GM23248 (cell line): ENCODE measurements around the gene PNMA6E. TPM values are rescaled to one million over a fixed set of nuclear protein-coding genes. Genes with fewer than 3 reads are reported as not detected.

Experiments
- DNase-seq: peaks from one replicate; pipeline ENCODE4 v3.0.0-alpha.2; 2015
- H2AFZ ChIP-seq: fragments of 200-600 bp; sonication (generic); 2 replicates; pipeline ENCODE4 v1.6.1; 2016; ENCODE audit warnings: antibody characterized with exemption
- H3F3A ChIP-seq: fragments of 200-600 bp; sonication (generic); 2 replicates; pipeline ENCODE4 v1.6.1; 2016; ENCODE audit warnings: mild to moderate bottlenecking, antibody characterized with exemption, mixed run types; ENCODE audit not compliant: insufficient read depth
- H3K27ac ChIP-seq: fragments of 200-600 bp; sonication (generic); 2 replicates; pipeline ENCODE4 v1.5.1; 2016; ENCODE audit warnings: mild to moderate bottlenecking
- H3K27me3 ChIP-seq: fragments of 200-600 bp; sonication (generic); replicated peaks from 2 replicates; pipeline ENCODE4 v1.6.1; 2016; ENCODE audit warnings: mild to moderate bottlenecking; ENCODE audit not compliant: insufficient read depth
- H3K36me3 ChIP-seq: fragments of 200-600 bp; sonication (generic); 2 replicates; pipeline ENCODE4 v1.6.1; 2016; ENCODE audit warnings: low read depth, mild to moderate bottlenecking
- H3K4me1 ChIP-seq: fragments of 200-600 bp; sonication (generic); 2 replicates; pipeline ENCODE4 v1.6.1; 2016; ENCODE audit warnings: mild to moderate bottlenecking; ENCODE audit not compliant: insufficient read depth
- H3K4me2 ChIP-seq: fragments of 200-600 bp; sonication (generic); one replicate; pipeline ENCODE4 v1.6.1; 2016; ENCODE audit warnings: mild to moderate bottlenecking; ENCODE audit not compliant: unreplicated experiment
- H3K4me3 ChIP-seq: fragments of 200-600 bp; sonication (generic); 2 replicates; pipeline ENCODE4 v1.5.1; 2016; ENCODE audit warnings: mild to moderate bottlenecking
- H3K79me2 ChIP-seq: fragments of 200-600 bp; sonication (generic); 2 replicates; pipeline ENCODE4 v1.6.1; 2016; ENCODE audit warnings: mild to moderate bottlenecking; ENCODE audit not compliant: insufficient read depth
- H3K9ac ChIP-seq: fragments of 200-600 bp; sonication (generic); 2 replicates; pipeline ENCODE4 v1.6.1; 2016; ENCODE audit warnings: mild to moderate bottlenecking
- H3K9me2 ChIP-seq: fragments of 200-600 bp; sonication (generic); 2 replicates; pipeline ENCODE4 v1.6.1; 2016; ENCODE audit warnings: mixed run types, mild to moderate bottlenecking, moderate library complexity; ENCODE audit not compliant: insufficient read depth
- H3K9me3 ChIP-seq: fragments of 200-600 bp; sonication (generic); one replicate; pipeline ENCODE4 v1.6.1; 2017; ENCODE audit warnings: low read depth
- H4K20me1 ChIP-seq: fragments of 200-600 bp; sonication (generic); 2 replicates; pipeline ENCODE4 v1.6.0; 2016; ENCODE audit not compliant: insufficient read depth
- EZH2 ChIP-seq: fragments of 200-600 bp; sonication (generic); IDR thresholded peaks from 2 replicates; pipeline ENCODE4 v1.6.1; 2018; ENCODE audit warnings: antibody characterized with exemption, mild to moderate bottlenecking; ENCODE audit not compliant: insufficient read depth, poor library complexity, severe bottlenecking
- EZH2phosphoT487 ChIP-seq: fragments of 200-600 bp; sonication (generic); IDR thresholded peaks from 2 replicates; pipeline ENCODE4 v1.6.1; 2018; ENCODE audit warnings: antibody characterized with exemption, moderate library complexity, mild to moderate bottlenecking, low read depth; ENCODE audit not compliant: insufficient read depth
- WGBS, 2 experiments: methylation state at CpG; one replicate each; pipeline ENCODE4 v1.1.6; 2015 to 2017; ENCODE audit warnings: low lambda C conversion rate in 2 of 2, low coverage in 1 of 2; ENCODE audit errors: missing lambda C conversion rate in 2 of 2; 5-methylcytosine and 5-hydroxymethylcytosine counted together
- in situ Hi-C: fragments of 300-500 bp; cut with MboI; formaldehyde crosslinking; loops from 2 replicates; pipeline ENCODE4 v1.15.0; 2020
- polyA plus RNA-seq: library from polyadenylated mRNA; unstranded; fragments of >200 nt; fragmentation: Nextera tagmentation; extraction: Ambion mirVana; gene quantifications from 2 replicates; pipeline ENCODE4 v1.2.1, GENCODE V29; 2016
- total RNA-seq: library from RNA; depleted of rRNA; stranded (reverse); fragments of >200 nt; shearing (Covaris generic); gene quantifications from 2 replicates; pipeline ENCODE4 v1.2.3, GENCODE V29; 2014

The PNMA6E gene
- total and polyA plus RNA-seq, 2 experiments from 2014 or later, result not detected

DNA sequence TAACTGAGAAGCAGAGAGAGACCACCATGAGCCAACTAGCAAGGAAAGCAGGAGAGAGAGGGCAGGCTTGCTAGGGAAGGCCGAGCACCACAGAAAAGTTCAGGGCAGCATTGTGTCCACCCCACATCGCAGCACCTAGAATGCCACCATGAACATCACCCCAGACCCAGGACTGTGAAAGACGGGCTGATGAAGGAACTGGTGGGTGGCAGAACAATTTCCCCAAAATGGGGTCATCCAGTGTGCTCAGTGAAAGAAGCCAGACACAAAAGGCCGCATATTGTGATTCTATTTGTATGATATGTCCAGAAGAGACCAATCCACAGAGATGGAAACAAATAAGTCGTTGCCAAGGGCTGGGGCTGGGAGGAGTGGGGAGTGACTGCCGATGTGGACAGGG, 16.8 kb downstream of the PNMA6E start:
- Histone ChIP-seq H3K9me3 (no peaks in the 10 kb centered on the region), H3K4me1 (peaks cover 3% of the 10 kb centered on the region), H3K79me2 (no peaks in the 10 kb centered on the region), H3F3A (no peaks in the 10 kb centered on the region), H3K27ac (no peak overlapping the region), H3K4me2 (no peak overlapping the region), H3K9me2 (no peaks in the 10 kb centered on the region), H3K36me3 (no peaks in the 10 kb centered on the region), H3K9ac (no peak overlapping the region), H3K4me3 (no peak overlapping the region), H3K27me3 (no peaks in the 10 kb centered on the region), H2AFZ (no peak overlapping the region), H4K20me1 (no peaks in the 10 kb centered on the region)
- in situ Hi-C loops, result no loop called here
- WGBS, 2 experiments, result 54 to 72% methylated on average over 2 to 6 of the region's 6 CpGs
- no peak for DNase-seq
- TF ChIP-seq EZH2phosphoT487 (no peak), EZH2 (no peak)

DNA sequence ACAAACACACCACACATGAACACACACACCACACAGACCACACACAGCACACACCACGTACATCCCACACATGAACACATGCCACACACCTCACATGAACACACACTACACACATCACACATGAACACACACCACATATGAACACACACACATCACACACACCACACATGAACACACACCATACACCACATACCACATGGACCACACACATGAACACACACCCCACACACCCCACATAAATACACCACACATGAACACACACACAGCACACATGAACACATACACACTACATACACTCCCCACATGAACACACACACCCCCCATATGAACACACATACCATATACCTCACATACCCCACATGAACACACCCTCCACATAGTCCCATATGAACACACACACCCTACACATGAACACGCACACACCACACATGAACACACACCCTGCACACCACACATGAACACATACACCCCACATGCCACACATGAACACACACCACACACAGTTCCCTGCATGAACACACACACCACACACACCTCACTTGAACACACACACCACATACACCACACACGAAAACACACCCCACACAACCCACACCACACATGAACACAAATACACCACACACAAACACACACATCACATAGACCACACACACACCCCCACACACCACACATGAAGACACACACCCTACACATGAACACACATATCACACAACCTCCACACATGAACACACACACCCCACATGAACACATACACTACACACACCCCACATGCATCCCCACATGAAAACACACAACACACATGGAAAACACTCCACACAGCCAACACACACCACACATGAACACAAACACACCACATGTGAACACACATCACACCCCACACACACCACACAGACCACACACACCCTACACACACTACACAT, 18.3 kb downstream of the PNMA6E start:
- Histone ChIP-seq H2AFZ (no peak overlapping the region), H3K36me3 (no peaks in the 10 kb centered on the region), H3K27ac (no peak overlapping the region), H3F3A (no peaks in the 10 kb centered on the region), H3K9me3 (no peaks in the 10 kb centered on the region), H3K27me3 (no peaks in the 10 kb centered on the region), H3K4me1 (peaks cover 3% of the 10 kb centered on the region), H3K4me2 (no peak overlapping the region), H4K20me1 (no peaks in the 10 kb centered on the region), H3K4me3 (no peak overlapping the region), H3K9me2 (no peaks in the 10 kb centered on the region), H3K9ac (no peak overlapping the region; the same call in 1 of the 2 replicates), H3K79me2 (no peaks in the 10 kb centered on the region)
- in situ Hi-C loops, result no loop called here
- DNase-seq, result no peak
- TF ChIP-seq EZH2phosphoT487, result no peak
- no peak for TF ChIP-seq EZH2
- WGBS, 2 experiments, result 55 to 74% methylated on average over 2 to 3 of the region's 3 CpGs

DNA sequence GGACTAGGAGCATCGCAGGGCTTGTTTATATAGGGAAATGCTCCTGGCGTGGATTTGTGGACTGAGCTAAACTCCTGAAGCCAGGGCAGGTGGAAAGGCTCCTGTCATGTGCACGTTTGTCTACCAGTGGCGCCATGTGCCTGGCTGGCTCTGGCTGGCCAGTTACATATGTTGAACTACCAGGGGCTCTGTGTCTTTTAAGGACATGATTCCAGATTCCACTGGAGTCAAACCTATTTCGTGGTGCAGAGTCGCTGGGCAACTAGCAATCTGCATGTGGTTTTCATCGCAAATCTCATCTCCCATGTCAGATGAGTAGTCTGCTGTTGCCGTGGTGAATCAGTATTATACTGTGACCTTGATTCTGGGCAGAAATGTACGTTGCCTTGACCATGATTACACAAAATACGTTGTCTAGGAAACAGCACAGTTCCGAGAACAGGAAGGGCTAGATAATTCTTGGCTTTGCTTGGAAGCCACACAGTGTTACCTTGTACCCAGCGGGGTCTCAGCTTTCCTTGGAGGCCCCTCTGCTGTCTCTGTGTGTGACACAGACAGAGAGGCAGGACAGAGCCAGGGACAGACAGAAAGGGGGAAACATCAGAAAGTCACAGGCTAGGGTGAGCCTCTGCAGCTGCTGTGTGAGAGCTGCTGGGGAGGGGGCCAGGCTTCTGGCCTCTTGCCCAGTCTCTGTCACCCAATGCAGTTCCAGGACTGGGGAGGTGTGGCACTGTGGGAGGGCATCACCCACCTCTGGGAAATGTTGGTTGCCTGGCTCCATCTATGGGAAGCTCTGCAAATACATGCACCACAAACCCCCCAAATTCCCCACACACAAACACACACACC, 19.2 kb downstream of the PNMA6E start:
- peak overlapping the region; percentile 78 for H3K27ac ChIP-seq
- H3F3A ChIP-seq, result no peaks in the 10 kb centered on the region
- WGBS, 2 experiments, result 25 to 30% methylated on average over 12 of the region's 12 CpGs
- no peak for TF ChIP-seq EZH2phosphoT487
- H3K9me2 ChIP-seq, result no peaks in the 10 kb centered on the region
- no peaks in the 10 kb centered on the region for H3K9me3 ChIP-seq
- in situ Hi-C loops, result no loop called here
- H2AFZ ChIP-seq, result no peak overlapping the region
- H3K4me1 ChIP-seq, result peaks cover 3% of the 10 kb centered on the region
- H3K79me2 ChIP-seq, result no peaks in the 10 kb centered on the region
- peak overlapping the region; percentile 86 for H3K9ac ChIP-seq
- no peaks in the 10 kb centered on the region for H3K27me3 ChIP-seq
- H3K36me3 ChIP-seq, result no peaks in the 10 kb centered on the region
- no peaks in the 10 kb centered on the region for H4K20me1 ChIP-seq
- H3K4me3 ChIP-seq, result no peak overlapping the region
- DNase-seq, result peak; percentile 89
- H3K4me2 ChIP-seq, result peak overlapping the region; percentile 42

DNA sequence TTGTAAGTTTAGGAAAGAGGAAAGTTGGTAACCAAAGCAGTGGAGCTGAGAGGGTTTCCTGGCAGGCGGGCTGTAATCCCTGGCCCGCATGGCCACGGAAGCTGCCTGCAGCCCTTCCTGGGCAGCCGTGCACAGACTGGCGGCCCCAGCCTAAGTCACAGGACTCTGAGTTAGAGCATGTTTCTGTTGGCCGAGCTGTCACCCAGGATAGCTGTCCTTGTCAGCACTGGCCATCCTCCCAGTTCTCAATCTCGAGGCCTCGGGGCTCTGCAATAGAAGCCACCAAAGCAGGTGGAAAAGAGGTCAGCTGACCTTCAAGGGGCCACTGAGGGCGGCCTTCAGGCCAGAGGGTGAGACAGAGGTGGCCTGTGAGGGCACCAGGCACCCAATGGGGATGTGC, 20.5 kb downstream of the PNMA6E start:
- H3K9me3 ChIP-seq, result no peaks in the 10 kb centered on the region
- H3K27ac ChIP-seq, result no peak overlapping the region
- no peak for TF ChIP-seq EZH2phosphoT487
- TF ChIP-seq EZH2, result no peak
- DNase-seq, result peak; percentile 8
- H3K9me2 ChIP-seq, result no peaks in the 10 kb centered on the region
- H2AFZ ChIP-seq, result no peak overlapping the region
- H3F3A ChIP-seq, result no peaks in the 10 kb centered on the region
- H3K9ac ChIP-seq, result no peak overlapping the region
- H4K20me1 ChIP-seq, result no peaks in the 10 kb centered on the region
- no peaks in the 10 kb centered on the region for H3K36me3 ChIP-seq
- in situ Hi-C loops, result no loop called here
- H3K4me1 ChIP-seq, result peaks cover 3% of the 10 kb centered on the region
- 29 to 37% methylated on average over 7 to 9 of the region's 9 CpGs for WGBS, 2 experiments
- no peak overlapping the region for H3K4me2 ChIP-seq
- H3K4me3 ChIP-seq, result no peak overlapping the region
- no peaks in the 10 kb centered on the region for H3K79me2 ChIP-seq
- no peaks in the 10 kb centered on the region for H3K27me3 ChIP-seq
